ENCODE measurements around the gene RIPK1.

Gene RIPK1

DNA sequence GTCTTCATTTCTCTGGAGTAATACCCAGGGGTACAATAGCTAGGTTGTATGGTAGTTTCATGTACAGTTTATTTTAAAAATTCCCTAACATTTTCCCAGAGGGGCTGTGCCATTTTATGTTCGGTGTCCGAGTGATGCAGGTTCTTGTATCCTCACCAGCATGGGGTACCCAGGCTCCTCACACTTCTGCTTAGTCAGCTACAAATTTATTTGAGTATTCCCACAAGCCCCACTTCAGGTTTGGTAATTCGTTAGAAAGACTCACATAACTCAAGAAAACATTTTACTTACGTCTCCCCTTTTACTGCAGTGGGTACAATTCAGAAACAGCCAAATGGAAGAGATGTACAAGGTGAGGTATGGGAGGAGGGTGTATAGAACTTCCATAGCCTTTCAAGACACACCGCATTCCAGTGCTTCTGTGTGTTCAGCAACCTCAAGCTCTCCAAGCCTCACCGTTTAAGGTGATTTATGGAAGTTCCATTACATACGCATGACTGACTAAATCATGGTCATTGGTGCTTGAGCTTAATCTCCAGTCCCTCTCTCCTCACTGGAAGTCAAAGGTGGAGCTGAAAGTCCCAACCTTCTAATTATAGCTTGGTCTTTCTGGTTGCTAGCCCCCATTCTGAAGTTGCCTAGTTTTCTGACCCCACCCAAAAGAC, 18.1 kb downstream of the RIPK1 start:
- DNase-seq, result no peak

DNA sequence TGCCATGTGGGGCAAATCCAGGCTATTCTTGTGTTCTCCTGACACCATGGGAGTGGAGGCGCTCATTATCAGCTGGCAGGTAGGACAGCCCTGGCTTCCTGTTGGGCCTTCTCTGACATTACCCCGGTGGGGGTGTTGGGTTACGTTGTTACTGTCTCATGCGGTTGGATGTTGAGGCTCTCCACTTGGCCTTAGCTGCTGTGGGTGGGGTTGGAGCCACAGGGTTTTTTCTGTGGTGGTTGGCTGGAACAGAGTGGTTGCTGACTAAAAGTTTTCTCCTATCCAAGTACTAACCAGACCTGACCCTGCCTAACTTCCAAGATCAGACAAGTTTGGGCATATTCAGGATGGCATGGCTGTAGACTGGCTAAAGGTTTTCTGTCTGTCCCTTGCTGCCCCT, 20.2 kb downstream of the RIPK1 start:
- no peak for DNase-seq

DNA sequence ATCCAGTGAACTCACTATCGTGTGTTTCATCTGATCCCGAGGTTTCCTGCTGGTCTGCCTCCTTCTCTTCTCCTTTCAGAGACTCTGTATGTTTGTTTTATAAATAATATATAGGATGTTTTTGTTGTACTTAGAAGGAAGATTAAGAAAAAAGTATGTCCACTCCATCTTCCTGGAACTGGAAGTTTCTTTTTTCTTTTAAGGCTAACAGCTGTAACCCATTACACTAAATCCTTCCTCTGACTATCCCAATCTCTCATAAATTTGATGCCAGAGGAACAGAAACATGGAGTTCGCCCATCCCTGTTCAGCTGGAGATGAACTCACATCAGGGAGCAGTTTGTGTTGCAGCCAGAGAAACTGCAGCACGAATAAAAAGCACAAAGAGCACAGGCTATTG, 20.7 kb downstream of the RIPK1 start:
- DNase-seq, result no peak

DNA sequence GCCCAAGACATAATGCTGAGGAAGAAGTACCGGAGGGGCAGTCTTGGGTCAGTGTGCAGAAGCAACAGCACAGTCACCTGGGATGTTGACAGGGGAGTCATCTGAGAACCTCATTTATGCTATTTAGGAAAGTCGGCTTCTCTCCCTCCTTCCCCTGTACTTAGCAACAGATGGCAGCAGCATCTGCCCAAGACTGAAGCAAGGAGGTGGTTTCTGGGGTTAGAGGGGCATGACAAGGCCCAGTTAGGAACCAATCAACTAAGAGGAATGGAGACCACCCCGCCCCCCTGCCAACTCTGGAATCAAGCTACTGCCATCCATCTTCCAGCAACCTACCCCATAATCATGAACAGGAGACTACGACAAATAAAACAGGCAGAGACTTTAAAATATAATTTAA, 21.7 kb downstream of the RIPK1 start:
- DNase-seq, result no peak

DNA sequence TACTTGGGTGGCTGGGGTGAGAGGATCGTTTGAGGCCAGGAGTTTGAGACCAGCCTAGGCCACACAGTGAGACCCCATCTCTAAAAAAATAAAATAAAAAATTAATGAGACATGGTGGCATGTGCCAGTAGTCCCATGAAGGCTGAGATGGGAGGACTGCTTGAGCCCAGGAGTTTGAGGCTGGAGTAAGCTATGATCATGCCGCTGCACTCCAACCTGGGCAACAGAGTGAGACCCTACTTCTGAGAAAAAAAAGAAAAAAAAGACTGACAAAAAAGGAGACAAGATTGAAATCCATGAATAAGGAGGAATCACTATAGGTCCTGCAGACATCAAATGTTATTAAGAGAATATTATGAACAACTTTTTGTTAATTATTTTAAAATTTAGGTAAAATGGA, 26.5 kb downstream of the RIPK1 start:
- DNase-seq, result no peak

DNA sequence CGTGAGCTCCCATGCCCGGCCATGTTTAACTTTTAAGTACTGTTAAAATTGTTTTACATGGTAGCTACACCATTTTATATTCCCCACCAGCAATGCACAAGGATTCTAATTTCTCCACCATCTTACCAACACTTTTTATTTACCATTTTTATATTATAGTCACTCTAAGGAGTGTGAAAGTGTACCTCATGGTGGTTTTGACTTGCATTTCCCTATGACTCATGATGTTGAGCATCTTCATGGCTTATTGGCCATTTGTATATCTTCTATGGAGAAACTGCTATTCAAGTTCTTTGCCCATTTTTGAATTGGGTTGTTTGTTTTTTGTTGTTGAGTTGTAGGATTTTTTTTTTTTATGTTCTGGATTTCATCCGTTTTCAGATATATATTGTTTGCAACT, 34.6 kb downstream of the RIPK1 start:
- DNase-seq, result no peak

DNA sequence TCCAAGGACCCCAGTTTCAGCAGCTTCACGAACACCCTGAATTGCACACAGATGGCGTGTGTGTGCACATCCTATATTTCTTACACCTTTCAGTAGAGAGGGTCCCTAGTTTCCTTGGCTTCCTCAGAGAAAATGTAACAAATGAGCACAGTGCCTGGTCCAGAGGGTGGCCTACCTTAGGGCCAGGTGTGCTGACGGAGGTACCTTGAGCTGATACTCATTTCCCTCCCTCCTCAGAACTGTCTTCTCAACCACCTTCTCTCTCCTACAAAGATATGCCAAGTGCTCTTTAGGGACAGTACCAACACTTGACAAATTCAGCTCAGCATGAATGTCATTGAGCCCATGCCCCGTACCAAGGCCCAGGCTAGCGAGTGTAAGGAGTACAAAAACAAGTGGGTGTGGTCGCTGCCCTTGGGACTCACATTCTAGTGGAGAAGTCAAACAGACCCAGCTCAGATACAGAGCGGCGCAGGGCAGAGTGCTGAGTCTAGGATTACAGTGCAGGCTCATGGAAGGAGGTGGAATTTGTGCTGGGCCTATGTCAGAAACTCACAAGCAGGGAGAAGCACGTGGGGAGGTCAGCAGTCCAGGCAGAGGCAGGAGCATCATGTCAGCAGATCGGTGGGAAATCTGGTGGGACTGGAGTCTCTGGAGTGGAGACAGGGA, 40.6 kb downstream of the RIPK1 start:
- no peak for DNase-seq

DNA sequence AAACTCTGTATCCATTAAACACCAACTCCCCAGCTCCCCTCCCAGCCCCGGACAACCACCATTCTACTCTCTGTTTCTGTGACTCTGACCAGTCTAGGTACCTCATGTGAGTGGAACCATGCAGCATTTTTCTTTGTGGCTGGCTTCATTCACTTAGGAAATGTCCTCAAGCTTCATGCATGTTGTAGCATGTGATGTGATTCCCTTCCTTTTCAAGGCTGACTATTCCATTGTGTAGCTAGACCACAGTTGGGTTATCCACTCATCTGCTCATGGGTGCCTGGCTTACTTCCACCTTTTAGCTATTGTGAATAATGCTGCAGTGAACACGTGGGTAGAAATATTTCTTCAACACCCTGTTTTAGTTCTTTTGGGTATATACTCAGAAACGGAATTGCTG, 41.5 kb downstream of the RIPK1 start:
- DNase-seq, result no peak

DNA sequence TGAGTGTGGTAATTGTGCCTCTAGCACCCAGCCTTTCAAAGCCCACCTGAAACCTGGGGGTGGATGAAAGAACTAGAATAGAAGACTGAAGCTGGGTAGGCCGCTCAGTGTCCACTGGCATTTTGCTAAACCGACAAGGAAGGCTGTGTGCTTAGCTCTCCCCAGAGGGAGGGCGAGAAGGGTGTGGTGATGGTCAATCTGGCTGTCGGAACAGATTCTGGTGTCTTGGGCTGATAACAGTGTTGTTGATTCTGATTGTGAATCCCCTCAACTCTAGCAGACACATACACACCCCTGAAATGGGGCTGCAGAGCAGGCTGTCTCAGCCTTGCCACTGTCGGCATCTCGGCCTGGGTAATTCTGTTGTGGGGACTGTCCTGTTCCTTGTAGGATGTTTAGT, 46.1 kb downstream of the RIPK1 start:
- DNase-seq, result no peak

DNA sequence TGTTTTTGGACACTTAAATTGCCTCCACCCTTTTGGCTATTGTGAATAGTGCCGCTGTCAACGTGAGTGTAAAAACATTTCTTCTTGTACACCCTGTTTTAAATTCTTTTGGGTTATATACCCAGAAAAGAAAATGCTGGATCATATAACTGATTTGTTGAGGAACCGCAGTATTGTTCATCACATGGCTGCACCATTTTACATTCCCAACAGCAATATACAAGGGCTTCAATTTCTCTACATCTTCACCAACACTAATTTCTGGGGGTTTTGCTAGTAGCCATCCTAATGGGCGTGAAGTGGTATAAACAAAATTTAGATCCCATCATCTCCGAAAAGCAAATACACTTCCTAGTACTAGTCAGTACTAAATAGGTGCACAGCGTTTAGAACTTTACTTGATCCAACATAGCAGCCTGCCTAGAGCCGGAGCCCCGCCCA, 49.6 kb downstream of the RIPK1 start:
- DNase-seq, result no peak

DNA sequence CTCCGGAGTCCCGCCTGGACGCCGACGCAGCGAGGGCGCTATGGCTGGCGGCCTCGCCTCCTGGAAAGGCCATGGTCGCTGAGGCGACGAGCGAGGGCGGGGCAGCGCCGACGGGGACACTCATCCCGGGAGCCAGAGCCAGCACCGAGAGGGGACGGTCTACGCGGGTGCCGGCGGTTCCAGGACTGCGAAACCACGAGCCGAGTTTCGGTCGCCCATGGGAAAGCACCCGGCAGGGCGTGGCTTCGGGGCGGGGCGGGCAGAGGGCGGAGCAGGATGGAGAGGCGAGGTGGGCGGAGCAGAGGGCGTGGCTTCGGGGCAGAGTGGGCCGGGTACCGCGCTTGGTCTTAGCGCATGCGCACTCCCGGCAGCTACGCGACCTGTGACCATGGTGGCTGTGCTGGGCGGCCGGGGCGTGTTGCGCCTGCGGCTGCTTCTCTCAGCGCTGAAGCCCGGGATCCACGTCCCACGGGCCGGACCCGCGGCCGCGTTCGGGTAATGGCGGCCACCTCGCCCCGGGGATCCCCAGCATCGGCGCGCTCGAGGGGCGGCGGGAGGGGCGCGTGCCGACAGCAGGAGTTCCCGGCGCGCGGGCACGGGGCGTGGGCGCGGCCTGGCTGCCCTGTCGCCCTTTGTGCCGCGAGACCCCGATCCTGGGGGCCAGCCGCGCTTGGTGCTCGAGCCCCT, 50.2 kb downstream of the RIPK1 start, which contains the start of gene BPHL:
Gene BPHL, plus strand, starts transcription at position 359 of the 687 bp plus-strand sequence. Its CDS starts 30 bp downstream, at position 389.
- peak; percentile 100 for DNase-seq

DNA sequence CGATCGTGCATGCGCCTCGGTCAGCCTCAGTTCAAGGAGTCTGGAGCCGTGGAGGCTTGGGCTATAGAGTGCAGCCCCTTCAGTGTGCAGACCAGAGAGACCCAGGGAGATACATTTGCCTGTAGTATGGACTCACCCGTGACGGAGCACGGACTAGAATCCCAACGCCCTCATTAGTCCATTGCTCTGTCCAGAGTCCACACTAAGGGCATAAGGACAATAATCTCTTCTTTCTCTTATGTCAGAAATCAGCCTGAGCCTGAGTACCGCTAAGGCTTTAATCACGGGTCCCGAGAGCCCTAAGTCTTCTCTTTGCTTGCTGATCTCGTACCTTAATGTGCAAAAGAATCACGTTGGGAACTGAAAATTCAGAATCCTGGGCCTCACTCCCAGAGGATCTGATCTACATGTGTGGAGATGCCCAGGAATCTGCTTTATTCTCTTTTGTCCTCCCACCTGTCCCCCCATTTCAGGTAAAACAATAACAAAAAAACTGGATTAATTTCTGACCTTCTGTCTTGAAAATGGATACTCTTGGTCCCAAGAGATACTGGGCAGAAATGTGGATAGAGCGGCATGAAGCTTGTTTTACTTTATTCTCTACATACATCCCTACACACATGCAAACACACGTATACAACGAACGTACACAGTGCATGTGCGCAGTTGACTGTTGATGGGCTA, 50.9 kb downstream of the RIPK1 start:
- DNase-seq, result no peak

DNA sequence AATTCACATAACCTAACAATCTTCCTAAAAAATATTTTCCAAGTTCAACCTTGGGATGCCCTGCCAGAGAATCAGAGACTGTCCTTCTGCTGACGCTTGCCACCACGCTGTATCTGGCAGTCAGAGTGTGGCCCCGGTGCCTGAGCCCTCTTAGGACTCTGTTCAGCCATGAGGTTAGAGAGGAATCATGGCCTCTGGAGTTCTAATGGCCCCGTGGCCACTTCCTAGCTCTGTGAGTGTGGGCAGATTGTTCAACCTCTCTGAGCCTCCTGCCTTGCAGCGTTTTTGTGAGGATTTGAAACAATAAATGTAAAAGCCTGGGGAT, 52.4 kb downstream of the RIPK1 start:
- DNase-seq, result no peak

DNA sequence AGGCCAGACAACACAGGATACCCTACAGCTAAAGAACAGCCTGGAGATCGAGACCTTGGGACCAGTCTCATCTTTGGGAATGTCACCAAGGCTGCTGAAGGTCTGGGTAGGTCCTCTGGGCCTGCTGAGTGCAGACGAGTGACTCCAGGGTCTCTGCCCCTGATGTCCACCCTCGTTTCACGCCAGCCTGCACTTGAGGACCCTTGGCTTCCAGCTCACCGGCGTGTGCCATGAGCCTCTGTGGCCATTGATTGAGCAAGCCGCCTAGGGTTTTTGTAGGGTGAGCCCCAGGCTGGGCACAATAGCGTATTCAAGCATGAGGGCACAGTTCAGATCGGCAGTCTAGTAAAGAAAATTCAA, 54.5 kb downstream of the RIPK1 start:
- no peak for DNase-seq

DNA sequence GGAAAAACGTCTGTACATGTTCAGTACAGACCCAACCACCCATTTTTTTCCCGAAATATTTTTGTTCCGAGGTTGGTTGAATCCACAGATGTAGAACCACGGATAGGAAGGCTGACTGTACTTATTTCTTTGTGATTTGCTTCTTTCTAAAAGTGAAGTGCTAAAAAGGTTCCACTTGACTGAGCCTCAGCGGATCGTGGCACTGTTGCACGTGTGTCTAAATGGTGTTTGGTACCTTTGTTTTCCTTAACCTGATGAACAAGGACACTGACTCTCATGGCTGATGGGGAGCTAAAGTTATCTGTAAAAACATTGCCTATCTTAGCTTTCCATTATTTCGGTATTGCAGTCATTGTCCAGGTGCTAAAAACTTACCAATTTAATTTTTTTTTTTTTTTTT, 56.4 kb downstream of the RIPK1 start:
- DNase-seq, result no peak

DNA sequence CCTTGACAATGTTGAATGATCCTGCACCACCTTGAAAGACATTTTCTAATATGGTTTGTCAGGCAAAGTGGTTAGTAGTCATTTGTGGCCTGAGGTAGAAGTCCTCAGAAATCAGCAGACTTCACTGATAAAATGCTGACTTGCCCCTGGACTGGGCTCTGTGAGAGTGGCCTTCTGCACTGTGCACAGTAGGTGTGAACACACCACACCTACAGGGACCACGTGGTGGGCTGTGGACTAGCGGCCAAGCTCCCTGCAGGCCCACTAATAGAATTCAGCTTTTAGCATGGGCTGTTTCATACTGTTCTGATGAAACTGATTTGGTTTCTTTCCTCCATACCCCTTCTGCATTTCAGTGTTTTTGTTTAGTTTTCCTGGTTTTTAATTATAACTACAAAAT, 57.5 kb downstream of the RIPK1 start:
- DNase-seq, result no peak

DNA sequence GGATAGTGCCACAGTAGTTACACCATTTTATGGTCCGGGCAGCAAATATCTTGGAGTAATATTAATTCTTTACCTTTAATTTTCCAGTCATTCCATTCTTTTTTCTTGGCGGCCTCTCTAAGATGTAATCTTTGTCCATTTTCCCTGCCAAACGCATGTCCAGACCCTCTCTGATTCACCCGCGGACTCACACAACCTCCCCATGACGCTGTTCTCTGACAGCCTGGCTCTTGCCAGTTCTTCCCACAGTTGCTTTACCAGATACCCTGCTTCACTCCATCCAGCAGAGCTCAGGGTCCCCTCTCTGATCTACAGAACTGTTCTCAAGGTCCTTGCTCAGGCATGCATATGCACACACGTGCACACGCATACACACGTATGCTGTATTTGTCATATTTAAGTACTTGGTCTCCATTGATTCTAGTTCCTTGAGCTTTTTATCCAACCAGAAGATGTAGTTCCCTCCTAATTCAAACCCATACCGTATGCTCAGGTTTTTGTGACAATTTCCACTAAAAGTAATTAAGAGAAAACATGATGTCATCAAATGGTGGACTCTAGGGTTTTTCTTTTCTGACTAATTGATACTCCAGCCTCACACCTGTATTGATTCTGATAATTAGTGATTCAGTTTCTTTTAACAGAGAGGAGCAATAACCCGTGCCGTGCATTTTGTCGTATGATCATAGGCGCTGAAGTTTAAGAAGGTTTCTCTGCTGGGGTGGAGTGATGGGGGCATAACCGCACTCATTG, 60.2 kb downstream of the RIPK1 start:
- no peak for DNase-seq

DNA sequence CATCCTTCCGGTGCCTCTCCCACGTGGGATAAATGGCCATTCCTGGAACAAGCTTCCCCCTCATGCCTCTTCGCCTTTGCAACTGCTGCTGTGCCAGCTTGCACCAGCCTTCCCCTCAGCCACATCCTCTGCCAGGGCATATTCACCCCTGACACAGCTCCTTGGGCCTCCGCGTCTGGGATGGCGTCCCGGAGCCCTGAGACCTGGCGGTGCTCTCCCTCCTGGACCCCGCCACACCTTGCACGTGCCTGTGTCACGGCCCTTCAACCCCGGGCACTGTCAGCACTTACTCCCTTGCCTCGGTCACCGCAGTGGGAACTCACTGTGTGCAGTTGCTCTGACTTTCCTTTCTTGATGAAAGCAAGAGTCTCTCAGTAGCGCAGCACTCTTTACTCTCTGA, 63.4 kb downstream of the RIPK1 start:
- no peak for DNase-seq

DNA sequence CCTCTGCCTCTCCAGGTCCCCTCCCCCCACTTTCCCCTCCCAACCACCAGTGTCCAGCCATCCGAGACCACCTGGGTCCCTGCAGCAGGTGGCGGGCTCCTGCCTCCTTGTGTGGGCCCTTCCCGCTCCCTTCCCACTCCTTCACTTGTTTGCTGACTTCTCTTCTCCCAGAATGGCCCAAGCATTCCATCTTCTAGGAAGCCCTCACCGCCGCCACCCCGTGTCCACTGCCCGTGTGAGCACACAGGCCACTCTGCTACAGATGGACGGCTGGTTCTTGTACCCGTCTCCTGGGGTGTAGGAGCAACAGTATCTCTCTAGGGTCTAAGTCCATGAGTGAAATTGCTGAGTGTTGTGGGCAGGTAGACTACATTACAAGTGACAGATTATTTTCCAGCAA, 65.2 kb downstream of the RIPK1 start:
- DNase-seq, result no peak

DNA sequence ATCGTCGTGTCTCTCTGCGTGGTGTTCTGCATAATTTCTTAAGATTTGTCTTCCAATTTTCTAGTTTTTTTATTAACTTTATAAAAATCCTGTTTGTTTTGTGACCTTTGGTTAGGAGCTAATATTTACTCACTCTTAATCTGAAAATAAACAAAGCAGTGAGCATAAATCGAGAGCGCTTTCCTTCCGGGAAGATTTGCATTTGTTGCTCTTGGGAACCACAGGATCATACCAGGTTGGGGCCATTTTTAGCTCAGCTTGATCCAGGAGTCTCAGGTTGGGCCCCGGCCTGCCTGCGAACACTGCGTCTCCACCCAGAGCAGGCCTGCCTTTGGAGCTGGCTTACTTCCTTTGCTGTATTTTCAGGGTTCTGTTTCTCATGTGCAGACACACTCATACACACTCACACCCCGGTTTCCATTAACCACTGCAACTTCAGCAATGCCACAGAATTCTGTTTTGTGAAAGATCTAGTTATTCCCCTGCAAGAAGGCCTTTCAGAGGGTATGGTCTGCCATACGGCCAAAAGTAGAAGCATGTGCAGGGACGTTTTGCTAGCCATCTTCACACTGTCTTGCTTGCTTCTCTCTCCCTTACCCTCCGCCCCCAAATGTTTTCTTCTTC, 67.5 kb downstream of the RIPK1 start:
- DNase-seq, result no peak

DNA sequence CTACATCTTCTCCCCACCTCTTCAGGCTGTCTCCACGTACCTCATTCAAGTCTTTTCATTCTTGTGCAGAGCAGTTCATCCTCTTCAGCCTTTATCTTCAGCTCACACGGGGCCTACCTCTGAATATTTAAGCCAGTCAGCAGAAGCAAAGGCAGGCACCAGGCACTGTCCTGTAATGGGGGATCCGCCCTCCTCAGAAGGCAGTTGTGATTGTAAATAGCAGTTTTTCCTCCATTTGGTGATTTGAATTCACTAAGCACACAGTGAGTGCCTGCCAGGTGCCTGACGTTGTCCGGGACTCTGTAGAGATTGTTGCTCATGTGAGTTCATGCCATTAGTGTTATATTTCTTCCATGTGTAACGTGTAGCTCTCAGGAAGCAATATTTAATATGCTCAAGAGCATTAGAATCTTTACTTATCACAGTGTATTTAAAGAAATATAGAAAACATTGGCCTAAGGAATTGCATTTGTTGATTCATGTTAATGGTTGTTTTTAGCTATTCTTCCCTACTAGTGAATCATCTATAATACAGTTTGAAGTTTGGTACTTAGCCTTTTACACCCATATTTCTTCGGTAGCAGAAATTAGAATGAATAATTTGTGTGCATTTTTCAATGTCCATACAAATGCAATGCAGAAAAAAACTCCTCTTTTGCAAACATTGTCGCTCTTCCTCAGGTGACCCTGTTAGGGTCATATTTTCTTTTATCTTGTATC, 68.2 kb downstream of the RIPK1 start:
- no peak for DNase-seq
